ENCODE results near the gene MIER3.

Gene MIER3, protein sequence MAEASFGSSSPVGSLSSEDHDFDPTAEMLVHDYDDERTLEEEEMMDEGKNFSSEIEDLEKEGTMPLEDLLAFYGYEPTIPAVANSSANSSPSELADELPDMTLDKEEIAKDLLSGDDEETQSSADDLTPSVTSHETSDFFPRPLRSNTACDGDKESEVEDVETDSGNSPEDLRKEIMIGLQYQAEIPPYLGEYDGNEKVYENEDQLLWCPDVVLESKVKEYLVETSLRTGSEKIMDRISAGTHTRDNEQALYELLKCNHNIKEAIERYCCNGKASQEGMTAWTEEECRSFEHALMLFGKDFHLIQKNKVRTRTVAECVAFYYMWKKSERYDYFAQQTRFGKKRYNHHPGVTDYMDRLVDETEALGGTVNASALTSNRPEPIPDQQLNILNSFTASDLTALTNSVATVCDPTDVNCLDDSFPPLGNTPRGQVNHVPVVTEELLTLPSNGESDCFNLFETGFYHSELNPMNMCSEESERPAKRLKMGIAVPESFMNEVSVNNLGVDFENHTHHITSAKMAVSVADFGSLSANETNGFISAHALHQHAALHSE

DNA sequence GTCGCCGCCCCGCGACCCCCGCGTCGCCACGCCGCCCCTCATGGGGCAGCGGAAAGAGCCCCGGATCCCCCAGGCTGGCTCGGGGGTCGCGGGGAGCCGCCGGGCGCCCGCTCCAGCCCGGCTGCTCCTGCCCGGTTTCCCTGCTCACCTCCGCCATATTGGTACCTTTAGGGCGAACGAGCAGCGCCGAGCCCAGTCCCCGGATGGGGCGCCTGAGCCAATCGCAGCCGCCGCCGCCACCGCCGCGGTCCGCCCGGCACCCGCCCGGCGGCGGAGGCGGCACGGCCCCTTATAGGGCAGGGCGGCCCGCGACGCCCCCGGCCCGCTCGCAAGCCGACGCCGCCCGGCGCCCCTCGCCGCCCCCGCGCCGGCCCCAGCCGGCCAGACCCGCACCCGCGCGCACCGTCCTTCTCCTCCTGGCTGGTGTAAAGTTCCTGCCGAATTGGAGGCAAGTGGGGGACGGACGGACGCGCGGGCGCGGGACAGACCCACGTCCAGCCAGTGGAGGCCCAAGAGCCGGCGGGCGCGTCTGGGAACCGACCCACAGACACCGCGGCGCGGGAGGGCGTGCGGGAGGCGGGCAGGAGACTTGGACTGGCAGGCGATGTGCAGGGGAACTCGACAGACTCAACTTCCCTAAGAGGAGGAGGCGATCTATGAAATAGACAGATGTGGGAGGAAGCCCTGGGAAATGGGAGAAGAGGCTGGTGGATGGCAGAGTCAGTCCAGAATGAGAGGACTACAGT is at the start of gene MIER3:
TSS of gene MIER3 (minus strand) at position 178 of the 746 bp plus-strand sequence. CDS start at position 157, 21 bp downstream.
- Histone ChIP-seq H3K27me3 (ENCODE audit: control insufficient read depth in 1 of 2, insufficient read depth in 2 of 2, low read length in 2 of 2) (no peaks in the 10 kb centered on the region), H3K4me1 (ENCODE audit: control insufficient read depth, insufficient read depth, low read length) (peaks cover 14% of the 10 kb centered on the region), H3K27ac (ENCODE audit: low read length) (peak within 1 kb of the TSS; percentile 75), H3K9ac (ENCODE audit: low read length in 2 of 2) (peak within 1 kb of the TSS; percentile 77 to 83), H3K4me3 (ENCODE audit: low read length in 2 of 2) (peak within 1 kb of the TSS; percentile 84 to 87), H3K9me3 (ENCODE audit: control insufficient read depth in 2 of 2, low read length in 2 of 2) (no peaks in the 10 kb centered on the region), H3K36me3 (ENCODE audit: control insufficient read depth in 2 of 2, insufficient read depth in 2 of 2, low read length in 2 of 2) (no peaks in the 10 kb centered on the region)

DNA sequence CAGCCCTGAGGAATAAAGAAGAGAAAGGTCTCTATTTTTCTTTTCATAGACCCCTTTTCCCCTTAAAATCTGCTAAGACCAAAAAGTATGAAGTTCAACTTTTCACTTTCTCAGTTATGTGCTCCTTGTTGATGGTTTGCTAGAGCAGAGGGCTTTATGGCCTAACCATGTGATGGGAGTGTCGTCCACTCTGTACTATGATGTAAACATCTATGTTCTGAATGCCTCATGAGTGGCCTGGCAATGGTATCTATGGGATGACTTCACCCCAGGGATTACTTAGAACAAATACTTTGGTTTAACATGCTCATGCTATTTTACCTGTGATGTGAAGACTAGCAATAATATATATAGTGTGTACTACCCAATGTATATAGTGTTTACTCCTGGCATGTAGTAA is 43.7 kb upstream of the MIER3 start:
- no peak overlapping the region for H3K9ac ChIP-seq (ENCODE audit: low read length in 2 of 2)
- H3K4me3 ChIP-seq (ENCODE audit: low read length in 2 of 2), result no peak overlapping the region
- no peaks in the 10 kb centered on the region for H3K27me3 ChIP-seq (ENCODE audit: control insufficient read depth in 1 of 2, insufficient read depth in 2 of 2, low read length in 2 of 2)
- H3K4me1 ChIP-seq (ENCODE audit: control insufficient read depth, insufficient read depth, low read length), result no peaks in the 10 kb centered on the region
- no peaks in the 10 kb centered on the region for H3K9me3 ChIP-seq (ENCODE audit: control insufficient read depth in 2 of 2, low read length in 2 of 2)
- no peak overlapping the region for H3K27ac ChIP-seq (ENCODE audit: low read length)
- H3K36me3 ChIP-seq (ENCODE audit: control insufficient read depth in 2 of 2, insufficient read depth in 2 of 2, low read length in 2 of 2), result no peaks in the 10 kb centered on the region

DNA sequence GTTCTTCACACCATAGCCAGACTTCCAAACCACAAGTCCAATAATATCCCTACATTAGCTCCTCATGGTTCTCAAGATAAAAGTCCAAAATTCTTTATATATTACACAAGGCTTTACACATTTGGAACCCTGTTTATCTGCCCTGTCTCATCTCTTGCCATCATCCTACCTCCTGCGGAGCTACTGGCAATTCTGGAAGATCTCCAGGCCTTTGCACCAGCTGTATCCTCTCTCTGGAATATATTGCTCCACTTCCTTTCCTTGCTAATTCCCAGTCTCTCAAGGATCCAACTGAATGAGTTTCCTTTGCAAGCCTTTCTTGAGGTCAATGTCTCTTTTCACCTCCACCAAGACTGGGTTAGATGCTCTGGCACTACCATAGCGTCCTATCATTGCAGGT is 41.3 kb upstream of the MIER3 start:
- Histone ChIP-seq H3K27me3 (ENCODE audit: control insufficient read depth in 1 of 2, insufficient read depth in 2 of 2, low read length in 2 of 2) (no peaks in the 10 kb centered on the region), H3K4me3 (ENCODE audit: low read length in 2 of 2) (no peak overlapping the region), H3K9ac (ENCODE audit: low read length in 2 of 2) (no peak overlapping the region), H3K27ac (ENCODE audit: low read length) (no peak overlapping the region), H3K36me3 (ENCODE audit: control insufficient read depth in 2 of 2, insufficient read depth in 2 of 2, low read length in 2 of 2) (no peaks in the 10 kb centered on the region), H3K9me3 (ENCODE audit: control insufficient read depth in 2 of 2, low read length in 2 of 2) (no peaks in the 10 kb centered on the region), H3K4me1 (ENCODE audit: control insufficient read depth, insufficient read depth, low read length) (no peaks in the 10 kb centered on the region)

DNA sequence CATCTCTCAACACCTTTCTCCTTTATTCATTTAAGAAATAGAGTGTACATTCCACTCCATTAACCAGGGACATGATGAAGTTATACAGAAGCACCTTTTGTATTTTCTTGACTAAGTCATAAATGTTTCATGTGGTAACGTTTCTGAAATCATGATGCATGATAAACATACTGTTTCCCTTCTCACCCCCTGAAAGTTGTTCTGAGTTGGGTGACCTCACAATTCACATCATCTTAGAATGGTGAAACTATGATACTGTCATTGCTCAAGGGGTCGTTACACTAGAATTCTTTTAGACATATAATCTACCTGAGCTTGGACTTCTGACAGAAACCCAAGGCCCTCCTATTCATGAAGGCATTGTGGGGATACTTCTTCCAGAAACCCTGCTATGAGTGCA is 37.8 kb upstream of the MIER3 start:
- Histone ChIP-seq H3K27ac (ENCODE audit: low read length) (no peak overlapping the region), H3K4me3 (ENCODE audit: low read length in 2 of 2) (no peak overlapping the region), H3K9ac (ENCODE audit: low read length in 2 of 2) (no peak overlapping the region), H3K9me3 (ENCODE audit: control insufficient read depth in 2 of 2, low read length in 2 of 2) (no peaks in the 10 kb centered on the region), H3K27me3 (ENCODE audit: control insufficient read depth in 1 of 2, insufficient read depth in 2 of 2, low read length in 2 of 2) (no peaks in the 10 kb centered on the region), H3K36me3 (ENCODE audit: control insufficient read depth in 2 of 2, insufficient read depth in 2 of 2, low read length in 2 of 2) (no peaks in the 10 kb centered on the region), H3K4me1 (ENCODE audit: control insufficient read depth, insufficient read depth, low read length) (no peaks in the 10 kb centered on the region)

DNA sequence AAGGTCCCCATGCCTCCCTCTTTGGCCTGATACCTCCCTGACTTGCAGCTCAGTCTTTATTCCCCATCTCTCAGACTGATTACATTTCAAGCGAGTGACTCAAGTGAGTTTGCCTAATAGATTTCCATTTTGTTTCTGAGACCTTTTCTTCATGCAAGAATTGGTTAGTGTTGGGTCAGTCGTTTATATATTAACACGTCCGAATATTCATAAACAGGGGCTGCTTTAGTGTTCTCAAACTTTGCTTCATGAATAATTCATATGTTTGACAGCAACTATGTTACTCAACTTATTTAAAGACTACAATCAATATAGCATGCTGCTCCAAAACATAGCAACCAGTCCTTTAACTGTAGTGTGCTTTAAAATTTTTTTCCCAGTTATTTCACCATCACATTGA is 36.6 kb upstream of the MIER3 start:
- Histone ChIP-seq H3K9ac (ENCODE audit: low read length in 2 of 2) (no peak overlapping the region), H3K27ac (ENCODE audit: low read length) (no peak overlapping the region), H3K9me3 (ENCODE audit: control insufficient read depth in 2 of 2, low read length in 2 of 2) (no peaks in the 10 kb centered on the region), H3K4me1 (ENCODE audit: control insufficient read depth, insufficient read depth, low read length) (no peaks in the 10 kb centered on the region), H3K27me3 (ENCODE audit: control insufficient read depth in 1 of 2, insufficient read depth in 2 of 2, low read length in 2 of 2) (no peaks in the 10 kb centered on the region), H3K36me3 (ENCODE audit: control insufficient read depth in 2 of 2, insufficient read depth in 2 of 2, low read length in 2 of 2) (no peaks in the 10 kb centered on the region), H3K4me3 (ENCODE audit: low read length in 2 of 2) (no peak overlapping the region)

DNA sequence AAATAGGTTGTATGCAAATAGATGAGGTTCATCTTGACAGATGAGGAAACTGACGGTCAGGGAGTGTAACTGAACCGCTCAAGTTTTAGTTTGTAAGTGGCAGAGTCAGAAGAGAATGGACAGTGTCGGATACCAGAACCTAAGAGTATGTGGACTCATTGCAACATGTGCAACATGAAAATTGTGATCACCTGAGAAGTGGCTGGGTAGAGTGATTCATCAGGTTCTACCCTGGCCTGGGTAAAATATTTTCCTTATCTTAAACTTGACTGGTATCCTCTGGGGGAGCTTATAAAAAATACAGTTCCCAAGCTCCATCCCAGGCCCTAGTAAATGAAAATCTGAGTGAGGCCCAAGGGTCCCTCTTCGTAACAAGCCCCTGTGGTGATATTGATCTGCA is 35.2 kb upstream of the MIER3 start:
- no peaks in the 10 kb centered on the region for H3K36me3 ChIP-seq (ENCODE audit: control insufficient read depth in 2 of 2, insufficient read depth in 2 of 2, low read length in 2 of 2)
- H3K9me3 ChIP-seq (ENCODE audit: control insufficient read depth in 2 of 2, low read length in 2 of 2), result no peaks in the 10 kb centered on the region
- no peaks in the 10 kb centered on the region for H3K4me1 ChIP-seq (ENCODE audit: control insufficient read depth, insufficient read depth, low read length)
- H3K4me3 ChIP-seq (ENCODE audit: low read length in 2 of 2), result no peak overlapping the region
- H3K27me3 ChIP-seq (ENCODE audit: control insufficient read depth in 1 of 2, insufficient read depth in 2 of 2, low read length in 2 of 2), result no peaks in the 10 kb centered on the region
- H3K27ac ChIP-seq (ENCODE audit: low read length), result no peak overlapping the region
- H3K9ac ChIP-seq (ENCODE audit: low read length in 2 of 2), result no peak overlapping the region

DNA sequence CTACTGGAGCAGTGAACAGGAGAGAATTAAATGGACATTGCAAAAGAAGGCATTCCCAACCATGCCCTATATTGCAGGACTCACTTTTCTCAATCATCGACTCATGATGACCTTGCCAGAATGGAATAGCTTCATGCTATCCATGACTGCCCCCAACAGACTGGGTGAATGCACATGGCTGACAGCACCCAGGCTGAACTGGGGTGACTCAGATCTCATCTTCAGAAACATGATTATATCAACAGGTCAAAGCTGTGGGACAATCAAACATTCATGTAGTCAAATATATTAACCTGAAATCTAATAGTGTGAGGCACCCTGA is 34.7 kb upstream of the MIER3 start:
- Histone ChIP-seq H3K36me3 (ENCODE audit: control insufficient read depth in 2 of 2, insufficient read depth in 2 of 2, low read length in 2 of 2) (no peaks in the 10 kb centered on the region), H3K27me3 (ENCODE audit: control insufficient read depth in 1 of 2, insufficient read depth in 2 of 2, low read length in 2 of 2) (no peaks in the 10 kb centered on the region), H3K4me1 (ENCODE audit: control insufficient read depth, insufficient read depth, low read length) (no peaks in the 10 kb centered on the region)

DNA sequence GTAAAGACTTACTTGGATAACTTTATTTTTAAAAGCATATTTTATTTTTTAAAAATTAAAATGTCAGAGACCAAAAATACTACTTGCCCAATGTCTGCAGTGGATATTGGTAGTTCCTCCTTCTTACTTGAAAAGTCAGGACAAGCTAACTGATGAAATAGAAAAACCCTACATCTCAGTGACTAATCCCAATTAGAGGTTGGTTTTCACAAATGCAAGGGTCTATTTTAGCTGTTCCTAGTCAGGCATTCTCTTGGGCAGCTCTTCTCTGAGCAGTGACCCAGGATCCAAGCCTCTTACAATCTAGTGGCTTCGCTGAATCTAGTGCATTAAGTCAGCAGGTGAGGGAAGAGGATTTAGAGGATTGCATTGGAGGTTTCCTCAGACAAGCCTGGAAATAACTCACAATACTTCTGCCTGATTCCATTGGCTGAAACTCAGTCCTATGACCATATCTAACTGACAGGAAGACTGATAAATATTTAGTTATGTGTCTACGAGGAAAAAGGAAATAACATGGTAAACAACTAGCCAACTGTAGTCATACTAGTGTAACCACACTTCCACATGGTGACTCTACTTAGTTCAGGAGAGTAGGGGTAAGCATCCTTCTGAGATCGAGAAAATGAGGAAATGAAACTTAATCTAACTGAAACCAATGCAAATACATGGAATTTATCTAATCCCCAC is 34.2 kb upstream of the MIER3 start:
- Histone ChIP-seq H3K27me3 (ENCODE audit: control insufficient read depth in 1 of 2, insufficient read depth in 2 of 2, low read length in 2 of 2) (no peaks in the 10 kb centered on the region), H3K9ac (ENCODE audit: low read length in 2 of 2) (no peak overlapping the region), H3K36me3 (ENCODE audit: control insufficient read depth in 2 of 2, insufficient read depth in 2 of 2, low read length in 2 of 2) (no peaks in the 10 kb centered on the region), H3K4me1 (ENCODE audit: control insufficient read depth, insufficient read depth, low read length) (no peaks in the 10 kb centered on the region), H3K27ac (ENCODE audit: low read length) (no peak overlapping the region), H3K9me3 (ENCODE audit: control insufficient read depth in 2 of 2, low read length in 2 of 2) (no peaks in the 10 kb centered on the region), H3K4me3 (ENCODE audit: low read length in 2 of 2) (no peak overlapping the region)

More for the DNA sequence above, 34.7 kb upstream of the MIER3 start:
- Histone ChIP-seq H3K27ac (ENCODE audit: low read length) (no peak overlapping the region), H3K9me3 (ENCODE audit: control insufficient read depth in 2 of 2, low read length in 2 of 2) (no peaks in the 10 kb centered on the region), H3K9ac (ENCODE audit: low read length in 2 of 2) (no peak overlapping the region), H3K4me3 (ENCODE audit: low read length in 2 of 2) (no peak overlapping the region)

DNA sequence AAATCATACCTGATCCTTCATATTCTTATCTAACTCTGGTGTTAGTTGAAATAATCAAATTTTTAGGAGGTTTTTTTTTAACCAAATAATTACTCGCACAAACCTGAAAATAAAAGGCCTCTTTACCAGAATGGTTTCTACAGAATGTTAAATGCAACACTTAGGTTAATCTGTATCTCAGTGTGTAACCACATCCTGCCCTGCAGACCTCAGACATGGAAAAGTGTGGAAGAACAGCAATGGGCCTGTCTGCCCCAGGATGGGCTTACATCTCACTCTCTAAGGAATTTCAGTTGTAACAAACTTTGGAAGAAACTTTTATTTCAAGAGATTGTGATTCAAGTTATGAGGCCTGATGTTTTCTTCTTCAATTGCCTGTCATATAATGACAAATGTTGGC is 32.5 kb upstream of the MIER3 start:
- Histone ChIP-seq H3K36me3 (ENCODE audit: control insufficient read depth in 2 of 2, insufficient read depth in 2 of 2, low read length in 2 of 2) (no peaks in the 10 kb centered on the region), H3K27ac (ENCODE audit: low read length) (no peak overlapping the region), H3K4me1 (ENCODE audit: control insufficient read depth, insufficient read depth, low read length) (no peaks in the 10 kb centered on the region)

DNA sequence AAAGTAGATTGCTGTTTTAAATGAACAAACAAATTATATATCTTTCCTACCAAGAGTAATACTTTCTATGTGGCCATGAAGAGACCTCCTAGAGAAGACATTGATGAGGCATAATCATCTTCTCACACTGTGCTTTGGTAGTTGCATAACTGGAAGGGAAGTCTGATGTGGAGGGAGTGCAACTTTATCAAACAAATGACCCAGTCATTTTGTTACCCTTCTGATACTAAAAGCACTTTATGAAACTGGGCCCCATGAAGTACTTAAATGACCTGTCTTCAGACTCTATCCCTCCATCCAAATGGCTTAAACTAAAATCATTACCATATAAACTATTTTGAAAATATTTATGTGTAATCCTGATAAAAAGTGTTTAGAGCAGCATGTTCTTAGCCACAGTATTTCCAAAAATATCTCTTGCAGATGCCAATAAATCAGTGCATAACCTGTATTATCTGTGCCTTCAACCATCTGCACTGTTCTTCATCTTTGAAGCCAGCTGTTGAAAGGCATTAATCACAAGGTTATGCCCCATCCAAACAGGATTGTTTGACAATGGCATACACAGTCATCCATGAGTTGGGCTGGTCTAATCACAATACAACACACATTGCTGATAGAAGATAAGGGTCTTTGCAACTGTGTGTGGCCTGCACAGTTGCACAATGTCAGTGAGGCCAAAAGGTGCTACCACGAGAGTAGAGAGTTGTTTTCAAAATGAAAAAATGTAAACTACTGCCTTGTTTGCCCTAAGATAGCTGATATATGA is 31.9 kb upstream of the MIER3 start:
- no peaks in the 10 kb centered on the region for H3K27me3 ChIP-seq (ENCODE audit: control insufficient read depth in 1 of 2, insufficient read depth in 2 of 2, low read length in 2 of 2)
- H3K4me3 ChIP-seq (ENCODE audit: low read length in 2 of 2), result no peak overlapping the region

More for the DNA sequence above, 32.5 kb upstream of the MIER3 start:
- Histone ChIP-seq H3K9ac (ENCODE audit: low read length in 2 of 2) (no peak overlapping the region), H3K9me3 (ENCODE audit: control insufficient read depth in 2 of 2, low read length in 2 of 2) (no peaks in the 10 kb centered on the region), H3K4me3 (ENCODE audit: low read length in 2 of 2) (no peak overlapping the region), H3K27me3 (ENCODE audit: control insufficient read depth in 1 of 2, insufficient read depth in 2 of 2, low read length in 2 of 2) (no peaks in the 10 kb centered on the region)

More for the DNA sequence above, 31.9 kb upstream of the MIER3 start:
- Histone ChIP-seq H3K9me3 (ENCODE audit: control insufficient read depth in 2 of 2, low read length in 2 of 2) (no peaks in the 10 kb centered on the region), H3K27ac (ENCODE audit: low read length) (no peak overlapping the region), H3K4me1 (ENCODE audit: control insufficient read depth, insufficient read depth, low read length) (no peaks in the 10 kb centered on the region), H3K9ac (ENCODE audit: low read length in 2 of 2) (no peak overlapping the region), H3K36me3 (ENCODE audit: control insufficient read depth in 2 of 2, insufficient read depth in 2 of 2, low read length in 2 of 2) (no peaks in the 10 kb centered on the region)
